ENCODE data around the gene LONRF3. TPM values are rescaled to one million over a fixed set of nuclear protein-coding genes. Genes with fewer than 3 reads are reported as not detected.

LONRF3 gene
- total RNA-seq, 4 donors from 2014 or later: 15.7 to 73.3 (median 42.3) TPM

DNA sequence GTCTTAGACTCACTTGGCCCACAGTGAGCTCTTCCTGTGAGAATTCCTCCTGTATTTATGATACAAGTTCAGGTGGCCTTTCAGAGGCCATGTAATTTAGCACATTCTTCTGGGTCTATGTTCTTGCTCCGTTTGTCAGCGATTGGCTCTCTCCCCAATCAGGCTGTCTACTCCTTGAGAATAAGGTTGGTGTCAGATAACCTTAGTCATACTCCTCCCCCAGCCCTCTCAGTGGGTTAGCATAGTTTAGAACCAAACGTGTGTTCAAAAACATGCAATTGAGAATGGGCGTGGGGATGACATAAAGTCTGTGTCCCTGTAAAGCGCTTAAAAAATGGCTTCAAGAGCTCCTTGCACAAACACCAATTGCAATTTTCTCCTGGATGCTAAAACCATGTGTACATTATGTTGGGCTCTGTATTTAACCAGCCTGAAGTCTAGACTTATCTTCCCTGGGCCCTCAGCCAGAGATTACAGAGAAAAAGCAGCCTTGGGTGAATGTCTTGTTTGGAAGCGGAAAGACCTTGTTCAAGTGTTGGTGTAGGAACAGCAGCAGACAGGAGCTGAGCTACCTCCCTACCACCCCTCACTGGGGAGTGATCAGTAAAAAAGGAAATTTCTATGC lies 88.4 kb downstream of the LONRF3 start:
- TF ChIP-seq POLR2A (IDR thresholded peaks at IDR 0.05): no peak
- TF ChIP-seq, protein P1, sequence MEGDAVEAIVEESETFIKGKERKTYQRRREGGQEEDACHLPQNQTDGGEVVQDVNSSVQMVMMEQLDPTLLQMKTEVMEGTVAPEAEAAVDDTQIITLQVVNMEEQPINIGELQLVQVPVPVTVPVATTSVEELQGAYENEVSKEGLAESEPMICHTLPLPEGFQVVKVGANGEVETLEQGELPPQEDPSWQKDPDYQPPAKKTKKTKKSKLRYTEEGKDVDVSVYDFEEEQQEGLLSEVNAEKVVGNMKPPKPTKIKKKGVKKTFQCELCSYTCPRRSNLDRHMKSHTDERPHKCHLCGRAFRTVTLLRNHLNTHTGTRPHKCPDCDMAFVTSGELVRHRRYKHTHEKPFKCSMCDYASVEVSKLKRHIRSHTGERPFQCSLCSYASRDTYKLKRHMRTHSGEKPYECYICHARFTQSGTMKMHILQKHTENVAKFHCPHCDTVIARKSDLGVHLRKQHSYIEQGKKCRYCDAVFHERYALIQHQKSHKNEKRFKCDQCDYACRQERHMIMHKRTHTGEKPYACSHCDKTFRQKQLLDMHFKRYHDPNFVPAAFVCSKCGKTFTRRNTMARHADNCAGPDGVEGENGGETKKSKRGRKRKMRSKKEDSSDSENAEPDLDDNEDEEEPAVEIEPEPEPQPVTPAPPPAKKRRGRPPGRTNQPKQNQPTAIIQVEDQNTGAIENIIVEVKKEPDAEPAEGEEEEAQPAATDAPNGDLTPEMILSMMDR (IDR thresholded peaks at IDR 0.05 in 4 of 5, conservative IDR thresholded peaks at IDR 0.05 in 1 of 5): no peak
- Histone ChIP-seq H3K36me3 (no peaks in the 10 kb centered on the region), H3K9me3 (no peaks in the 10 kb centered on the region), H3K27me3 (no peaks in the 10 kb centered on the region), H3K4me1 (no peaks in the 10 kb centered on the region), H3K4me3 (no peak overlapping the region), H3K27ac (no peak overlapping the region)
- no peak for DNase-seq
- intact Hi-C loops (cut with DNase I; ENCODE audit: low total_unique reads) (no loop called here), in situ Hi-C loops (cut with MboI; ENCODE audit: low sequenced_read_pairs in 4 of 4) (loop anchor here in 3 of 4 donors (10.0 to 25.0 kb wide), 2 partner anchors 218 to 426 kb away; no protein-coding TSS in a partner anchor)
- ATAC-seq: no peak

DNA sequence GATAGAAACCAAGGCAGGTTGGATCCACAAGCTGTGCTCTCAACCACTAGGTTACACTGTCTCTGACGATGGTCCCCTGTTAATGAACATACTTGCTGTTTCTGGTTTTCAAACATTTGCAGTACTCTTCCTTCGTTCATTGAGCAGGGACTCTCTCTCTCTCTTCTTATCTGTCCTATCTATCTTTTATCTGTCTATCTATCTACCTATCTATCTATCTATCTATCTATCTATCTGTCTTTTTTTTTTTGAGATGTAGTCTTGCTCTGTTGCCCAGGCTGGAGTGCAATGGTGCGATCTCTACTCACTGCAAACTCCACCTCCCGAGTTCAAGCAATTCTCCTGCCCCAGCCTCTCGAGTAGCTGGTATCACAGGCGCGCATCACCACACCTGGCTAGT lies 89.0 kb downstream of the LONRF3 start:
- intact Hi-C loops (cut with DNase I; ENCODE audit: low total_unique reads): no loop called here
- no peaks in the 10 kb centered on the region for H3K4me1 ChIP-seq
- ATAC-seq (no peak), DNase-seq (no peak)
- no peaks in the 10 kb centered on the region for H3K27me3 ChIP-seq
- H3K27ac ChIP-seq: no peak overlapping the region
- H3K9me3 ChIP-seq: no peaks in the 10 kb centered on the region
- TF ChIP-seq, protein P1 (IDR thresholded peaks at IDR 0.05 in 4 of 5, conservative IDR thresholded peaks at IDR 0.05 in 1 of 5): no peak
- TF ChIP-seq POLR2A (IDR thresholded peaks at IDR 0.05): no peak
- in situ Hi-C loops (cut with MboI; ENCODE audit: low sequenced_read_pairs in 4 of 4): loop anchor here in 3 of 4 donors (10.0 to 25.0 kb wide), 2 partner anchors 219 to 426 kb away; no protein-coding TSS in a partner anchor
- H3K4me3 ChIP-seq: no peak overlapping the region
- no peaks in the 10 kb centered on the region for H3K36me3 ChIP-seq

DNA sequence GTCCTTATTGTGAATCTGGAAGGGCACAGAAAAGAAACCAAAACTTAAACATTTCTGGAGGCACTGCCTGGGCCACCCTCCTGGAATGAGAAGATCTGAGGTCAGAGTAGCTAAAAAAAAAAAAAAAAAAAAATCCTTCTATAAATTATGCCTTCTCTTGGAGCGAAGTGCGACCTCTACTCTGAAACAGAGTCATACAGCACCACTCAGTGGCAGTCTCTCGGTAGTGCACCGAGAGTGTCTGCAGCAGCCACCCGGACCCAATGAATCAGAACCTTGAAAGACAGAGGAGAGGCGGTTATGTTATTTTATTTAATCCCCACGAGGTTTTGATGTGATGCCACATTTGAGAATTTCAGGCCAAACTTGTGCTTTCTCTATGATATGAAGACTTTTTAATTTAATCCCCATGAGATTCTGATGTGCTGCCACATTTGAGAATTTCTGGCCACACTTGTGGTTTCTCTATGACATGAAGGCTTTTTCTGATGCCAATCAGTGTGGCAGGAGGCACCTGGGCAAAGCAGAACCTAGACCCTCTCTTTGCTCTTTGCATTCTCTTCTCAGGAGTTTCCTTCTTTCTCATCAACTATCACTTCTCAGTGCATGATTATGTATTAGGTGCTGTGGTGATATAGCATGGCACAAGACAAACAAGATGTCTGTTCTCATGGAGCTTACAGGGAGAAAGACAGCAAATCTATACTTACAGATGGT lies 92.8 kb downstream of the LONRF3 start:
- Histone ChIP-seq H3K4me1 (no peaks in the 10 kb centered on the region), H3K9me3 (no peaks in the 10 kb centered on the region), H3K27ac (no peak overlapping the region), H3K4me3 (no peak overlapping the region), H3K36me3 (no peaks in the 10 kb centered on the region), H3K27me3 (no peaks in the 10 kb centered on the region)
- in situ Hi-C loops (cut with MboI; ENCODE audit: low sequenced_read_pairs in 4 of 4) (loop anchor here (5.0 to 25.0 kb wide), 3 partner anchors 220 to 430 kb away; no protein-coding TSS in a partner anchor), intact Hi-C loops (cut with DNase I; ENCODE audit: low total_unique reads) (loop anchor here (2.0 kb wide), 2 partner anchors 220 to 228 kb away; no protein-coding TSS in a partner anchor)
- no peak for TF ChIP-seq POLR2A (IDR thresholded peaks at IDR 0.05)
- TF ChIP-seq, protein P1 (IDR thresholded peaks at IDR 0.05 in 4 of 5, conservative IDR thresholded peaks at IDR 0.05 in 1 of 5): peak; percentile 39 to 67 (median 57)
- DNase-seq: peak in 1 of 2 donors; percentile 22
- ATAC-seq: peak in 1 of 2 donors; percentile 58

Other genes with a start within 250 kb of the LONRF3 start
- 10 to 100 TPM; 20.8 to 25.0 (median 22.9) TPM for gene IL13RA1, start 247.0 kb upstream of the LONRF3 start, total RNA-seq
- gene ZCCHC12, start 150.8 kb upstream of the LONRF3 start, total RNA-seq: not detected
- not detected for gene CT47C1, start 98.4 kb downstream of the LONRF3 start, total RNA-seq
- not detected for gene KIAA1210, start 153.2 kb downstream of the LONRF3 start, total RNA-seq